ENCODE results near the gene GPT2. TPM values are rescaled to one million over a fixed set of nuclear protein-coding genes. Genes with fewer than 3 reads are reported as not detected.

The GPT2 gene
- total and polyA plus RNA-seq, 4 donors: 30.7 to 121 (median 76.6) TPM

DNA sequence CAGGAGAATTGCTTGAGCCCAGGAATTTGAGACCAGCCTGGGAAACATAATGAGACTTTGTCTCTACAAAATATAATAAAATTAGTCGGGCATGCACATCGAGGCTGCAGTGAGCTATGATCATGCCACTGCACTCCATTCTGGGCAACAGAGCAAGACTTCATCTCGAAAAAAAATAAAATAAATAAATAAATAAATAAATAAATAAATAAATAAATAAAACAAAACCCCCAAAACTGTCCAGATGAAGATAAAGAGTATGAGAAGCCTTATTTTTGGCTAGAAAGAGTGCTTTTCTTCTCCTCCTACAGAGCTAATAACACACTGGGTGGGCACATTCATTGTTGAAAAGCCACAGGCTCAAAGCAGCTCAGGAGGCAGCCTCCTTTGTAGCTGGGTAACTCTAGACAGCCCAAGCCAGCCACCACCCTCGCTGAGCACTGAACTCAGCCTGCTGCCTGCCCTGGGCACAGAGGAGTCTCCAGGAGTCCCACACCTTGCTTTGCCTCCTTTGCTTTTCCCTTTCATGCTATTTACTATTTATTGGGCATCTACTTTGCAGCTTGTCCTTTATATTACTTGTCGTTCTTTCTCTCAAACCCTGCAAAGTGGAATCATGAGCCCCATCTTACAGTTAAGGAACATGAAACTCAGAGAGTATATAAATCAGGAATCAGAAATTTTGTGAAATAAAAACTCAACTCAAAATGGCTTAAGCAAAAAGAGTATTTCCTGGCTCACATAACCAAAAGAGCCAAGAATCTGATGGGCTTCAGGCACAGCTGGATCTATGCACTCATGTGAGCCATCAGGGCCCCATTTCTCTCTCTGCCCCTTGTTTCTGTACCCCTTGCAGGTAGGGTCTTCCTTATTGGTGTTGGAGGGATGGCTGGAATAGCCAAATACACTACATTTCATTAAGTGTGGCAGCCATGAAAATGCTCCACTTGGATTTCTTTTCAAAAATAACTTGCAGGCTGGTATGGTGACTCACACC lies 35.1 kb upstream of the GPT2 start:
- Histone ChIP-seq H3K36me3 (ENCODE audit: control insufficient read depth, insufficient read depth, low read length) (no peaks in the 10 kb centered on the region), H3K9me3 (ENCODE audit: control insufficient read depth, insufficient read depth, low read length) (no peaks in the 10 kb centered on the region), H3K4me1 (ENCODE audit: control insufficient read depth, insufficient read depth, low read length) (peaks cover 2% of the 10 kb centered on the region), H3K27ac (ENCODE audit: low read depth, low read length) (no peak overlapping the region), H3K27me3 (ENCODE audit: control insufficient read depth, insufficient read depth, low read length) (peaks cover 3% of the 10 kb centered on the region), H3K4me3 (ENCODE audit: low read depth, low read length) (no peak overlapping the region)
- 19% methylated on average over 1 of the region's 5 CpGs for WGBS (ENCODE audit: insufficient coverage)
- DNase-seq (ENCODE audit: low read depth in 4 of 6, low spot score in 6 of 6): peak in 1 of 6 donors; percentile 50

DNA sequence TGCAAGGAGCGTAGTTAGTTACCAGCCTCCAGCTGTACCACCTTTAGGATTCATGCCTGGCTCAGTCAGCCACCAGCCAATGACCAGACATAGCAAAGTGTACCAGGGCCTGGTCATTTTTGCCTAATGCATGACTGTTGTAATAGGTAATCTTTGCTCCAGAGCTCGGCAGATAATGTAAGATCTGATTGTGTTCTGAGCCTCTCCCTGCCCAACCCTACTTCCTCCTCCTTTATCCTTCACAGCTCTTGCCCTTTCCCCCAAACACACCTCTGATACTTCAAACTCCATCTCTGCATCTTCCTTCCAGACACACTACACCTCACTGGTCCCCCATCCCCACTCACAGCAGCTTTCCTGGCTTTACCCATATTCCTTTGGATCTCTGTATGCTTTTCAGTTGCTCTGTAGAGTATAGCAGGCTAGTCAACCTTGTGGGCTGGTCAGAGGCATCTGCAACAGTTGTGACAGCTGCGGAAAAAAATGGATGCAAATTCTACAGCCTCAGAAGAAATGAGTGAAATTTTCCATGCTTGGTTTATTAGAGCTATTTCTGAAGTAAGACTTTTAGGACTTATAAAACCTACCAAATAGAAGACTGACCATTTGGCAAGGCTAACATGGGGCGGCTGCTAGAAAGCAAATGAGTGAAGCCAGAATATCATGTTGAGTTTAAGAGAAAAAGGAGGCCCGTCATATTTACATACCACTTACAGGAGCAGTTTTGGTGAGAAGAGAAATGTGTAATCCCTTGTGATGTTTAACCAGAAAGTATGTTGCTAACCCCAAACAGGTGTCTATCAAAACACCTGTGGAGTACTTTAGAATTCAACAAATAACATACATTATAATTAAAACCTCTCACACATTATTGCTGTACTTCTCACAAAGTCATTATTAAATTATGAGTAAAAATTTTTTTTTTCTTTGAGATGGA lies 33.3 kb upstream of the GPT2 start:
- H3K27ac ChIP-seq (ENCODE audit: low read depth, low read length): no peak overlapping the region
- no peak for DNase-seq (ENCODE audit: low read depth in 4 of 6, low spot score in 6 of 6)
- no peaks in the 10 kb centered on the region for H3K9me3 ChIP-seq (ENCODE audit: control insufficient read depth, insufficient read depth, low read length)
- no peaks in the 10 kb centered on the region for H3K27me3 ChIP-seq (ENCODE audit: control insufficient read depth, insufficient read depth, low read length)
- H3K4me1 ChIP-seq (ENCODE audit: control insufficient read depth, insufficient read depth, low read length): peaks cover 5% of the 10 kb centered on the region
- H3K4me3 ChIP-seq (ENCODE audit: low read depth, low read length): no peak overlapping the region
- 100% methylated on average over 1 of the region's 5 CpGs for WGBS (ENCODE audit: insufficient coverage)
- no peaks in the 10 kb centered on the region for H3K36me3 ChIP-seq (ENCODE audit: control insufficient read depth, insufficient read depth, low read length)

- WGBS (ENCODE audit: insufficient coverage): 66% methylated on average over 2 of the region's 3 CpGs
- H3K27ac ChIP-seq (ENCODE audit: low read depth, low read length): no peak overlapping the region
- H3K36me3 ChIP-seq (ENCODE audit: control insufficient read depth, insufficient read depth, low read length): no peaks in the 10 kb centered on the region
Measured at GRCh38 chr16:46852130-46852529, 32.0 kb upstream of the GPT2 start.

DNA sequence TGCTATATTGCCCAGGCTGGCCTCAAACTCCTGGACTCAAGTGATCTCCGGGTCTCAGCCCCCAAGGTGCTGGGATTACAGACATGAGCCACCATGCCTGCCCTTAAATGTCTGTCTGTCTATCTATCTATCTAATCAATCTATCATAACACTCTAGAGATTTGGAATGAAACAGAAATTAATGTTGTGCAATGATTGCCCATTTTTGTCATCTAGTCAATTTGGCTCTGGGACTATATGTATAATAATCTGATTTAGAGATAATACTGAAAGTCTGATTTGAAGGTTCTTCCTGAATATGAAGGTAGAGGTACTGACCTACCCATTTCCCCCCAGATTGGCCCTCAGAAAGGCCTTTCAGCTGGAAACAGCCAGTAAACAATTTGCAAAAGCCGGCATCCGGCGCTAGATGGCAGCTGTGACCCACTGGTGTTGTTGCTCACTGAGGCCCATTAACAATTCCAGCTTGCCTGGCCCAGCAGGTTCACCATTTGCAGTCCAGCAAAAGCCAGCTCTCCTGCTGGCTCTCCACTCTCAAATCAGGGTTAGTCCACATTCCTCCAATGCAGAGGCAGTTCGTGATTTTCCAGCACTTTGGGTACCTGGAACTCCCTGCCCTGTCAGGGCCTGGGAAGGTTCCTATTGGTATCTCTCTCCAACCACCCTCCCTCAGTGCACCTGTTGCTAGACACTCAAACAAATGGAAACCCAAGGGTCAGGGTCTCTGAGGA lies 30.3 kb upstream of the GPT2 start:
- H3K4me3 ChIP-seq (ENCODE audit: low read depth, low read length): no peak overlapping the region
- WGBS (ENCODE audit: insufficient coverage): 1% methylated on average over 4 of the region's 5 CpGs
- H3K27me3 ChIP-seq (ENCODE audit: control insufficient read depth, insufficient read depth, low read length): no peaks in the 10 kb centered on the region
- DNase-seq (ENCODE audit: low read depth in 4 of 6, low spot score in 6 of 6): peak in 5 of 6 donors; percentile 46 to 93 (median 74)
- no peaks in the 10 kb centered on the region for H3K9me3 ChIP-seq (ENCODE audit: control insufficient read depth, insufficient read depth, low read length)
- H3K27ac ChIP-seq (ENCODE audit: low read depth, low read length): no peak overlapping the region
- H3K36me3 ChIP-seq (ENCODE audit: control insufficient read depth, insufficient read depth, low read length): no peaks in the 10 kb centered on the region
- peaks cover 14% of the 10 kb centered on the region for H3K4me1 ChIP-seq (ENCODE audit: control insufficient read depth, insufficient read depth, low read length)

More at GRCh38 chr16:46852130-46852529, 32.0 kb upstream of the GPT2 start:
- no peak overlapping the region for H3K4me3 ChIP-seq (ENCODE audit: low read depth, low read length)
- no peak for DNase-seq (ENCODE audit: low read depth in 4 of 6, low spot score in 6 of 6)
- peaks cover 5% of the 10 kb centered on the region for H3K4me1 ChIP-seq (ENCODE audit: control insufficient read depth, insufficient read depth, low read length)
- no peaks in the 10 kb centered on the region for H3K27me3 ChIP-seq (ENCODE audit: control insufficient read depth, insufficient read depth, low read length)
- no peaks in the 10 kb centered on the region for H3K9me3 ChIP-seq (ENCODE audit: control insufficient read depth, insufficient read depth, low read length)

- Histone ChIP-seq H3K36me3 (ENCODE audit: control insufficient read depth, insufficient read depth, low read length) (no peaks in the 10 kb centered on the region), H3K27me3 (ENCODE audit: control insufficient read depth, insufficient read depth, low read length) (no peaks in the 10 kb centered on the region), H3K4me3 (ENCODE audit: low read depth, low read length) (no peak overlapping the region), H3K27ac (ENCODE audit: low read depth, low read length) (no peak overlapping the region), H3K9me3 (ENCODE audit: control insufficient read depth, insufficient read depth, low read length) (no peaks in the 10 kb centered on the region), H3K4me1 (ENCODE audit: control insufficient read depth, insufficient read depth, low read length) (peaks cover 14% of the 10 kb centered on the region)
- no peak for DNase-seq (ENCODE audit: low read depth in 4 of 6, low spot score in 6 of 6)
- 80% methylated on average over 1 of the region's 2 CpGs for WGBS (ENCODE audit: insufficient coverage)
Measured at GRCh38 chr16:46854846-46855245, 29.3 kb upstream of the GPT2 start.

- Histone ChIP-seq H3K27ac (ENCODE audit: low read depth, low read length) (no peak overlapping the region), H3K36me3 (ENCODE audit: control insufficient read depth, insufficient read depth, low read length) (no peaks in the 10 kb centered on the region), H3K4me1 (ENCODE audit: control insufficient read depth, insufficient read depth, low read length) (peaks cover 14% of the 10 kb centered on the region), H3K9me3 (ENCODE audit: control insufficient read depth, insufficient read depth, low read length) (no peaks in the 10 kb centered on the region), H3K27me3 (ENCODE audit: control insufficient read depth, insufficient read depth, low read length) (no peaks in the 10 kb centered on the region), H3K4me3 (ENCODE audit: low read depth, low read length) (no peak overlapping the region)
- DNase-seq (ENCODE audit: low read depth in 4 of 6, low spot score in 6 of 6): no peak
- 87% methylated on average over 3 of the region's 4 CpGs for WGBS (ENCODE audit: insufficient coverage)
Measured at GRCh38 chr16:46855389-46855788, 28.8 kb upstream of the GPT2 start.

DNA sequence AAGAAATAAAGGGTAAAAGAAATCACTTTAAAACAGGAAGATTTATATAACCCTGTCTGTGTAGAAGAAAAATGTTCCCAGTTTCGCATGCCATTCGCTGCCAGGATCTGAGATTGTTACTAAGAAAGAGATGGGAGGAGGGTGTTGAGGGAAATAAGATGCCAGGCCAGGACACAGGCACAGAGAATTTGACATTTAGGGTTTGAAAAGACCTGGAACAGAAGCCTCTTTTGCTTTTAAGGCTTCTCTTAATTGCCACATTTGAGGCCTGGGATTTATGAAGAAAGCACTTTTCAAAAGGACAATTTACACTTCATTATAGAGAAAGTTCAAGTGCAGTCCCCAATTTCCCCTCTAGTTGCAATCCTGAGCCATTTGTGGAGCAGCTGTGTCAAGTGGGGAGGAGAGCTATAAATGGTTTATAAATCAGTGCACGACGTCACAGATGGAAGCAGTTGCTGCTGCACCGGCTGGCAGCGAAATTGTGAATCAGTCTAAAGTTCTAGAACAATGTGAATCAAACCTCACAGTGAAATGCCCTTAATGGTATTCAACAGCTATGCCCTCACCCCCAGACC lies 26.7 kb upstream of the GPT2 start:
- Histone ChIP-seq H3K27me3 (ENCODE audit: control insufficient read depth, insufficient read depth, low read length) (no peaks in the 10 kb centered on the region), H3K9me3 (ENCODE audit: control insufficient read depth, insufficient read depth, low read length) (no peaks in the 10 kb centered on the region), H3K27ac (ENCODE audit: low read depth, low read length) (peak overlapping the region; percentile 63), H3K36me3 (ENCODE audit: control insufficient read depth, insufficient read depth, low read length) (no peaks in the 10 kb centered on the region), H3K4me1 (ENCODE audit: control insufficient read depth, insufficient read depth, low read length) (peaks cover 14% of the 10 kb centered on the region), H3K4me3 (ENCODE audit: low read depth, low read length) (no peak overlapping the region)
- peak; percentile 68 to 94 (median 76) for DNase-seq (ENCODE audit: low read depth in 4 of 6, low spot score in 6 of 6)
- 13% methylated on average over 4 of the region's 6 CpGs for WGBS (ENCODE audit: insufficient coverage)

DNA sequence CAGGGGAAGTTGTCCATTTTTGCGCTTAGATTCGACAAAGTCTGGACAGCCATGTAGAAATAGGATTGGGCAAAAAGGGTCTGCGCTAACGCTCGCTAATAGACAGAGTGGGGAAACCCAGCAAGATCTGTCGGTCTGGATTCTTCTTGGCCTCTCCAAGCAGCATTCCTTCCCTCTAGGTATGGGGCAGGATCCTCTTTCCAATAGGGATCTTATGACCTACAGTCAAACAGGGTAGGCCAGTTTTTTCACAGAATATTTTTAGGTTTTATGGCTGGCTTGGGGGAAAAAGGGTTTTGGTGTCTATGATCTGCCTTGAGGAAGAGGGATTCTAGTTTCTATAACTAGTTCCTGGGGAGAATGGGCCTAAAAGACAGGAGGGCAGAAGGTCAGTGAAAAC lies 26.0 kb upstream of the GPT2 start:
- Histone ChIP-seq H3K9me3 (ENCODE audit: control insufficient read depth, insufficient read depth, low read length) (no peaks in the 10 kb centered on the region), H3K4me1 (ENCODE audit: control insufficient read depth, insufficient read depth, low read length) (peaks cover 14% of the 10 kb centered on the region), H3K27ac (ENCODE audit: low read depth, low read length) (peak overlapping the region; percentile 63), H3K4me3 (ENCODE audit: low read depth, low read length) (no peak overlapping the region), H3K36me3 (ENCODE audit: control insufficient read depth, insufficient read depth, low read length) (no peaks in the 10 kb centered on the region), H3K27me3 (ENCODE audit: control insufficient read depth, insufficient read depth, low read length) (no peaks in the 10 kb centered on the region)
- WGBS (ENCODE audit: insufficient coverage): 72% methylated on average over 6 of the region's 6 CpGs
- DNase-seq (ENCODE audit: low read depth in 4 of 6, low spot score in 6 of 6): no peak

DNA sequence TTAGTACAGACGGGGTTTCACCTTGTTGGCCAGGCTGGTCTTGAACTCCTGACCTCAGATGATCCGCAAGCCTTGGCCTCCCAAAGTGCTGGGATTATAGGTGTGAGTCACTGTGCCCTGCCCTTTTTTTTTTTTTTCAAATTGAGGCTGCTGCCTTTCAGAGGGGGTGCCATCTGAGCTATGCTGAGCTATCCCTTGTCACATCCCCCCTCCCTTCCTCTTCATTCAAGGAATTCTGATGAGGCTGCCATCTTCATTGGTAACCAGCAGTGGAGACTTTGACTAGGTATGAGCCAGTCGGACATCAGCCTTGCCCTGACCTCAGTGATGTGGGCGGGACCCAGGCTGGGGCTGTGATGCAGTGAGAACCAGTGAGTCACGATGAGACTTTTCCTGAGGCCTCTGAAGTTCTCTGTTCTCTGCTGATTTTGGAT lies 24.4 kb upstream of the GPT2 start:
- no peaks in the 10 kb centered on the region for H3K9me3 ChIP-seq (ENCODE audit: control insufficient read depth, insufficient read depth, low read length)
- 81% methylated on average over 5 of the region's 5 CpGs for WGBS (ENCODE audit: insufficient coverage)
- no peaks in the 10 kb centered on the region for H3K36me3 ChIP-seq (ENCODE audit: control insufficient read depth, insufficient read depth, low read length)
- H3K27ac ChIP-seq (ENCODE audit: low read depth, low read length): no peak overlapping the region
- no peak overlapping the region for H3K4me3 ChIP-seq (ENCODE audit: low read depth, low read length)
- H3K27me3 ChIP-seq (ENCODE audit: control insufficient read depth, insufficient read depth, low read length): no peaks in the 10 kb centered on the region
- H3K4me1 ChIP-seq (ENCODE audit: control insufficient read depth, insufficient read depth, low read length): peaks cover 9% of the 10 kb centered on the region
- no peak for DNase-seq (ENCODE audit: low read depth in 4 of 6, low spot score in 6 of 6)
